ENCODE data around the gene CAMSAP3.
"Not testable (repeated sequence)": the region's sequence is repeated elsewhere in the genome, so short reads cannot be mapped to it uniquely, and the experiment has no call there.

DNA sequence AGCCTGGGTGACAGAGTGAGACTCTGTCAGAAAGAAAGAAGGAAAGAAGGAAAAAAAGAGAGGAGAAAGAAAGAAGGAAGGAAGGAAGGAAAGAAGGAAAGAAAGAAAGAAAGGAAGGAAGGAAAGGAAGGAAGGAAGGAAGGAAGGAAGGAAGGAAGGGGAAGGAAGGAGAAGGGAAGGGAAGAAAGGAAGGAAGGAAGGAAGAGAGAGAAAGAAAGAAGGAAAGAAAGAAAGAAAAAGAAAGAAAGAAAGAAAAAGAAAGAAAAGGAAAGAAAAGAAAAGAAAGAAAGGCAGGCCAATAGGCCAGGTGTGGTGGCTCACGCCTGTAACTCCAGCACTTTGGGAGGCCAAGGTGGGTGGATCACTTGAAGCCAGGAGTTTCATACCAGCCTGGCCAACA is 18.2 kb upstream of the CAMSAP3 start:
- TF ChIP-seq, protein P1, sequence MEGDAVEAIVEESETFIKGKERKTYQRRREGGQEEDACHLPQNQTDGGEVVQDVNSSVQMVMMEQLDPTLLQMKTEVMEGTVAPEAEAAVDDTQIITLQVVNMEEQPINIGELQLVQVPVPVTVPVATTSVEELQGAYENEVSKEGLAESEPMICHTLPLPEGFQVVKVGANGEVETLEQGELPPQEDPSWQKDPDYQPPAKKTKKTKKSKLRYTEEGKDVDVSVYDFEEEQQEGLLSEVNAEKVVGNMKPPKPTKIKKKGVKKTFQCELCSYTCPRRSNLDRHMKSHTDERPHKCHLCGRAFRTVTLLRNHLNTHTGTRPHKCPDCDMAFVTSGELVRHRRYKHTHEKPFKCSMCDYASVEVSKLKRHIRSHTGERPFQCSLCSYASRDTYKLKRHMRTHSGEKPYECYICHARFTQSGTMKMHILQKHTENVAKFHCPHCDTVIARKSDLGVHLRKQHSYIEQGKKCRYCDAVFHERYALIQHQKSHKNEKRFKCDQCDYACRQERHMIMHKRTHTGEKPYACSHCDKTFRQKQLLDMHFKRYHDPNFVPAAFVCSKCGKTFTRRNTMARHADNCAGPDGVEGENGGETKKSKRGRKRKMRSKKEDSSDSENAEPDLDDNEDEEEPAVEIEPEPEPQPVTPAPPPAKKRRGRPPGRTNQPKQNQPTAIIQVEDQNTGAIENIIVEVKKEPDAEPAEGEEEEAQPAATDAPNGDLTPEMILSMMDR (IDR thresholded peaks at IDR 0.05) = not testable (repeated sequence)
- TF ChIP-seq POLR2A (IDR thresholded peaks at IDR 0.05) = not testable (repeated sequence)

Data from heart left ventricle (tissue), 13 donors.